Spleen (tissue), 7 donors: ENCODE measurements around the gene SIGLEC1.

ENCODE experiments used
- CTCF ChIP-seq, 11 experiments: fragments of 200-600 bp in 7 of 11; fragments of 450-650 bp in 4 of 11; sonication (generic) in 4 of 11; IDR thresholded peaks in 8 of 11; conservative IDR thresholded peaks in 3 of 11; 1 replicate in 7 of 11; 2 replicates in 4 of 11; pipeline versions ENCODE4 v1.4.0 to v1.8.0; 2016 to 2021; ENCODE audit warnings: antibody characterized with exemption in 11 of 11, inconsistent platforms in 4 of 11, mild to moderate bottlenecking in 1 of 11
- POLR2A ChIP-seq, 3 donors: fragments of 450-650 bp; IDR thresholded peaks; one replicate each; pipeline ENCODE4 v1.5.1; 2017; ENCODE audit warnings: antibody characterized with exemption in 3 of 3, mild to moderate bottlenecking in 1 of 3
- donor health status: DM: no; HTN: no; CAD: no; lungs with moderate emphysema.
- donor health status: DM: no; HTN: no; CAD: no.
- donor health status: DM: no; HTN: no; CAD: no.

GRCh38 chr20:3744806-3745685 is 32.6 kb upstream of the SIGLEC1 start:
- no peak for TF ChIP-seq CTCF (IDR thresholded peaks at IDR 0.05 in 8 of 11, conservative IDR thresholded peaks at IDR 0.05 in 3 of 11)
- no peak for TF ChIP-seq POLR2A (IDR thresholded peaks at IDR 0.05)
